K562 (cell line): ENCODE results near the gene MICAL2. TPM values are rescaled to one million over a fixed set of nuclear protein-coding genes. Genes with fewer than 3 reads are reported as not detected.
A peak's percentile ranks its signal among the peaks of the same experiment; 100 is the strongest.

Source experiments
- ATAC-seq: fragments of 200-7000 bp; cut with Tn5 transposase; 3 replicates; pipeline ENCODE4 v1.9.1; 2020; ENCODE audit warnings: moderate library complexity
- BruUV-seq: library from RNA; stranded (reverse); fragments of 400-500 nt; replicated peaks from 2 replicates; lab custom pipeline; 2021; lab: Mats Ljungman, UMichigan
- CTCF ChIA-PET: fragments of 300-600 bp; formaldehyde crosslinking; extraction: SDS; loops from one replicate; lab custom pipeline; 2021; ENCODE audit warnings: low intra/inter-chr PET ratio; lab: Yijun Ruan, JAX
- POLR2A ChIA-PET: fragments of 300-600, 350-650 bp; sonication (Branson Sonifier 250); formaldehyde crosslinking; extraction: SDS; loops from one replicate; lab custom pipeline; 2021; ENCODE audit warnings: antibody characterized with exemption, inconsistent platforms; lab: Yijun Ruan, JAX
- DNase-seq, 4 experiments: peaks; one replicate each; pipeline versions ENCODE4 v3.0.0 to v3.0.0-alpha.2; 2011 to 2018; ENCODE audit warnings: low spot score in 3 of 4, mixed read lengths in 3 of 4; ENCODE audit errors: extremely low read depth in 1 of 4
- FAIRE-seq: peaks from 2 replicates; lab custom pipeline; 2011; peaks lifted over from hg19 to GRCh38; lab: Jason Lieb, UNC
- H2AFZ ChIP-seq: 2 replicates; pipeline ENCODE4 v1.6.0; 2011; ENCODE audit warnings: low read depth, low read length, control low read depth, inconsistent platforms
- H3K27ac ChIP-seq: fragments of 200-600 bp; 3 replicates; pipeline ENCODE4 v1.8.0; 2011; ENCODE audit warnings: low read depth, mild to moderate bottlenecking, control low read depth, inconsistent platforms, low read length, moderate library complexity, mixed read lengths; ENCODE audit errors: extremely low read depth
- H3K27me3 ChIP-seq, 2 experiments: fragments of 300-600 bp in 1 of 2; 2 replicates in 1 of 2; 3 replicates in 1 of 2; pipeline versions ENCODE4 v1.6.0 to v1.8.0; 2011; ENCODE audit warnings: inconsistent platforms in 2 of 2, low read length in 2 of 2, mild to moderate bottlenecking in 1 of 2, mixed read lengths in 1 of 2, moderate library complexity in 1 of 2; ENCODE audit not compliant: control insufficient read depth in 2 of 2, insufficient read depth in 2 of 2
- H3K36me3 ChIP-seq: fragments of 300-600 bp; 3 replicates; pipeline ENCODE4 v1.8.0; 2011; ENCODE audit warnings: mild to moderate bottlenecking, low read length, inconsistent platforms; ENCODE audit not compliant: control insufficient read depth, insufficient read depth
- H3K4me1 ChIP-seq, 2 experiments: fragments of 200-600 bp in 1 of 2; replicated peaks in 1 of 2; 2 replicates in 1 of 2; 3 replicates in 1 of 2; pipeline versions ENCODE4 v1.5.1 to v1.8.0; 2011; ENCODE audit warnings: inconsistent platforms in 2 of 2, low read length in 2 of 2, mild to moderate bottlenecking in 1 of 2, mixed read lengths in 1 of 2, moderate library complexity in 1 of 2; ENCODE audit not compliant: control insufficient read depth in 2 of 2, insufficient read depth in 2 of 2
- H3K4me2 ChIP-seq: 2 replicates; pipeline ENCODE4 v1.6.1; 2011; ENCODE audit warnings: low read length, control low read depth, inconsistent platforms, mixed read lengths; ENCODE audit not compliant: insufficient read depth
- H3K4me3 ChIP-seq: fragments of 200-600 bp; sonication (generic), shearing (Covaris generic); 2 replicates; pipeline ENCODE4 v1.5.1; 2016; ENCODE audit warnings: control low read depth, inconsistent platforms
- H3K79me2 ChIP-seq: fragments of 200-600 bp; 3 replicates; pipeline ENCODE4 v1.8.0; 2011; ENCODE audit warnings: low read length, inconsistent platforms; ENCODE audit not compliant: control insufficient read depth, insufficient read depth
- H3K9ac ChIP-seq, 2 experiments: 2 replicates each; pipeline versions ENCODE4 v1.6.0 to v1.6.1; 2011; ENCODE audit warnings: low read depth in 2 of 2, low read length in 2 of 2, control low read depth in 1 of 2, inconsistent platforms in 1 of 2, mild to moderate bottlenecking in 1 of 2, mixed read lengths in 1 of 2; ENCODE audit not compliant: insufficient read depth in 1 of 2
- H3K9me1 ChIP-seq: one replicate; pipeline ENCODE4 v1.6.0; 2011; ENCODE audit warnings: inconsistent platforms, mild to moderate bottlenecking, low read length, moderate library complexity; ENCODE audit not compliant: control insufficient read depth, insufficient read depth
- H3K9me3 ChIP-seq: replicated peaks from 2 replicates; pipeline ENCODE4 v1.5.1; 2011; ENCODE audit warnings: low read depth, low read length, inconsistent platforms; ENCODE audit not compliant: control insufficient read depth, insufficient read depth
- H4K20me1 ChIP-seq: replicated peaks from 2 replicates; pipeline ENCODE4 v1.6.1; 2011; ENCODE audit warnings: low read length, inconsistent platforms, mixed read lengths; ENCODE audit not compliant: control insufficient read depth, insufficient read depth
- ARHGAP35 ChIP-seq: fragments of 450-650 bp; IDR thresholded peaks from 2 replicates; pipeline ENCODE4 v1.6.1; 2018; ENCODE audit not compliant: partially characterized antibody
- CCNT2 ChIP-seq: IDR thresholded peaks from 2 replicates; pipeline ENCODE4 v1.6.1; 2011; ENCODE audit warnings: borderline replicate concordance, low read depth, mild to moderate bottlenecking, moderate library complexity, mixed read lengths, low read length; ENCODE audit not compliant: insufficient read length; ENCODE audit errors: extremely low read depth
- ETV1 ChIP-seq: fragments of 450-650 bp; conservative IDR thresholded peaks from 2 replicates; pipeline ENCODE4 v1.6.1; 2016; ENCODE audit warnings: missing genetic modification characterization, control low read depth, low read depth, missing compliant biosample characterization
- HDGF ChIP-seq: fragments of 450-650 bp; IDR thresholded peaks from 2 replicates; pipeline ENCODE4 v1.6.1; 2016
- KHSRP ChIP-seq: fragments of 450-650 bp; IDR thresholded peaks from 2 replicates; pipeline ENCODE4 v1.6.1; 2017
- MEIS2 ChIP-seq: fragments of 450-650 bp; IDR thresholded peaks from 2 replicates; pipeline ENCODE4 v1.6.1; 2014; ENCODE audit warnings: mild to moderate bottlenecking; ENCODE audit not compliant: partially characterized antibody
- MTA3 ChIP-seq: fragments of 450-650 bp; formaldehyde crosslinking; IDR thresholded peaks from 2 replicates; pipeline ENCODE4 v1.6.1; 2017; ENCODE audit warnings: mild to moderate bottlenecking, borderline replicate concordance
- ZFX ChIP-seq: sonication (generic); formaldehyde crosslinking; IDR thresholded peaks from 2 replicates; pipeline ENCODE4 v1.8.0; 2022; ENCODE audit warnings: mild to moderate bottlenecking, missing genetic modification reagents, moderate library complexity
- ZNF316 ChIP-seq: fragments of 450-650 bp; IDR thresholded peaks from 2 replicates; pipeline ENCODE4 v1.6.1; 2016
- WGBS: fragments of 100-300 bp; shearing (Covaris generic); methylation state at CpG from one replicate; pipeline ENCODE4 v1.1.6; 2016; ENCODE audit warnings: low coverage, mixed read lengths; ENCODE audit not compliant: insufficient coverage; ENCODE audit errors: missing lambda C conversion rate; 5-methylcytosine and 5-hydroxymethylcytosine counted together
- in situ Hi-C: fragments of 300-500 bp; cut with MboI; formaldehyde crosslinking; loops from 4 replicates; pipeline ENCODE4 v1.15.0; 2018; ENCODE audit warnings: inconsistent platforms, mixed read lengths
- intact Hi-C: fragments of 100-400 bp; cut with micrococcal nuclease; formaldehyde crosslinking; loops from 2 replicates; pipeline ENCODE4 v1.14.2; 2022
- polyA plus RNA-seq, 8 experiments: library from polyadenylated mRNA; depleted of rRNA in 4 of 8; stranded (reverse) in 5 of 8; unstranded in 3 of 8; fragments of >200 nt; fragmentation: Nextera tagmentation in 2 of 8; fragmentation: Illumina TruSeq in 1 of 8; extraction: Ambion mirVana in 2 of 8; extraction: Trizol in 1 of 8; gene quantifications; 2 replicates each; pipeline versions ENCODE4 v1.2.1 to v1.2.3, GENCODE V29; 2011 to 2014; ENCODE audit warnings: inconsistent platforms in 1 of 8, missing spikeins in 1 of 8
- total RNA-seq, 7 experiments: library from RNA; depleted of rRNA in 6 of 7; stranded (reverse); fragments of >200 nt in 6 of 7; fragmentation: Illumina TruSeq in 2 of 7; extraction: Trizol in 2 of 7; gene quantifications; 2 replicates each; pipeline versions ENCODE4 v1.2.1 to v1.2.3, GENCODE V29; 2011 to 2021; ENCODE audit warnings: low replicate concordance in 1 of 7
- TF ChIP-seq, protein P1 (sequence below): fragments of 450-650 bp; IDR thresholded peaks from 2 replicates; pipeline ENCODE4 v1.6.1; 2016; ENCODE audit warnings: mild to moderate bottlenecking, moderate library complexity

MICAL2 gene
- total and polyA plus RNA-seq, 9 of the 15 experiments (the other 6 are each of a cell fraction or from before 2014, with no cell fraction given), result 4.7 to 64.2 (median 33.6) TPM

DNA sequence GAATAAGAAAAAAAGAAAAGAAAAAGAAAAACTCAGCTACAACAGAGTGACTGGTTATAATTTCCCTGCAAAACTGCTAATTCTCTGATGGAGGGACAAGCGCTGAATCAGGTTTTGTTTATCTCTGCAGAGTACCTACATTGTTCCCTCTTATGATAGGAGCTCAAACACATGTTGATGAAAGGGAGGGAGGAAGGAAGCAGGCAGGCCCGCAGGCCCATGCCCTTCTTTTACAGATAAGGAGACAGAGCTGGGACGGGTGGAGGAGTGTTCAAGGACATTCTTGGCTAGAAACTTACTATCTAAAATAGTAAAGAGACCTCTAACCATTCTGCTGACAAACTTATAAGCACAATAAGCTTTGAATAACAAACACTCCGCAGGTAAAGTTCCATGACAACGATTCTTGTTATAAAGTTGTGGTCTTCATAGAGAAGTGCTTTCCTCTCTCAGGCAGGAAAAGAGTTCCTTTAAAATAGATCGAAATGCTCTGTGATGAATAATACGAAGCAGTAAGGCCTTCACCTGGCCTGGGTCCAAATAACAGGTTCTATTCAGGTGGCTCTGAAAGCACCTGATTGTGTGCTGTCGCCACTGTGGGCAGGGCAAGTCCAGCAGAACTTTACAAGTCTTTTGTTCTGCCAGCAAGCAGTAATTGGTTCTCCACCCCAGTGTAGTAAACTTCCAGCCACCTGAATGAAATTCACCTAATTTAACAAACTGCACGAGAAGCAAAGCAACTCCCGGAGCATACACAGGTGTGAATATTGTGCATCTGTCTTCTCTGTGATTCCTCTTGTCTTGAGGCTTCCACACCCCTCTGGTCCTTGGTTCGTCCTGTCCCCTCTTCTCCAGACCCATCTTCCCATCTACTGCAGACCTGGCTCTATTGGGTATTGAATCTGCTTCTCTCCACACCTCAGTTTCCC, 15.3 kb upstream of the MICAL2 start:
- H3K9me1 ChIP-seq, result no peaks in the 10 kb centered on the region
- no peak overlapping the region for H3K4me3 ChIP-seq
- no peaks in the 10 kb centered on the region for H3K9me3 ChIP-seq
- DNase-seq (peak; percentile 67 to 87 (median 76)), ATAC-seq (peak; percentile 92), FAIRE-seq (peak; percentile 93)
- intact Hi-C loops (no loop called here), in situ Hi-C loops (no loop called here)
- peak overlapping the region in 1 of 2 experiments; percentile 50; a peak in 2 of 4 replicates for H3K9ac ChIP-seq
- H3K36me3 ChIP-seq, result no peaks in the 10 kb centered on the region
- H4K20me1 ChIP-seq, result no peaks in the 10 kb centered on the region
- 27% methylated on average over 11 of the region's 11 CpGs for WGBS
- ChIA-PET POLR2A (interaction anchor here (0.5 to 1.4 kb wide), 6 partner anchors 18 to 330 kb away, joined by 3 to 4 read pairs (median 3); no protein-coding TSS in a partner anchor), CTCF (no interaction called here)
- BruUV-seq, result no TSS peak
- no peaks in the 10 kb centered on the region for H3K79me2 ChIP-seq
- H2AFZ ChIP-seq, result peak overlapping the region; percentile 77
- H3K27ac ChIP-seq, result peak overlapping the region; percentile 47
- H3K27me3 ChIP-seq, result no peaks in the 10 kb centered on the region
- peaks cover 15 to 42% of the 10 kb centered on the region in 2 experiments; a peak in 4 of 5 replicates for H3K4me1 ChIP-seq
- peak overlapping the region; percentile 49; the same call in 1 of the 2 replicates for H3K4me2 ChIP-seq
- TF ChIP-seq ZNF316 (peak; percentile 70), CCNT2 (peak; percentile 24), ARHGAP35 (no peak), MTA3 (peak; percentile 54; the same call in 1 of the 2 replicates), KHSRP (no peak), ZFX (CRISPR knock-in tag) (peak; percentile 65), HDGF (no peak), MEIS2 (peak; percentile 10), ETV1 (tag) (peak; percentile 43)
- TF ChIP-seq, protein P1, sequence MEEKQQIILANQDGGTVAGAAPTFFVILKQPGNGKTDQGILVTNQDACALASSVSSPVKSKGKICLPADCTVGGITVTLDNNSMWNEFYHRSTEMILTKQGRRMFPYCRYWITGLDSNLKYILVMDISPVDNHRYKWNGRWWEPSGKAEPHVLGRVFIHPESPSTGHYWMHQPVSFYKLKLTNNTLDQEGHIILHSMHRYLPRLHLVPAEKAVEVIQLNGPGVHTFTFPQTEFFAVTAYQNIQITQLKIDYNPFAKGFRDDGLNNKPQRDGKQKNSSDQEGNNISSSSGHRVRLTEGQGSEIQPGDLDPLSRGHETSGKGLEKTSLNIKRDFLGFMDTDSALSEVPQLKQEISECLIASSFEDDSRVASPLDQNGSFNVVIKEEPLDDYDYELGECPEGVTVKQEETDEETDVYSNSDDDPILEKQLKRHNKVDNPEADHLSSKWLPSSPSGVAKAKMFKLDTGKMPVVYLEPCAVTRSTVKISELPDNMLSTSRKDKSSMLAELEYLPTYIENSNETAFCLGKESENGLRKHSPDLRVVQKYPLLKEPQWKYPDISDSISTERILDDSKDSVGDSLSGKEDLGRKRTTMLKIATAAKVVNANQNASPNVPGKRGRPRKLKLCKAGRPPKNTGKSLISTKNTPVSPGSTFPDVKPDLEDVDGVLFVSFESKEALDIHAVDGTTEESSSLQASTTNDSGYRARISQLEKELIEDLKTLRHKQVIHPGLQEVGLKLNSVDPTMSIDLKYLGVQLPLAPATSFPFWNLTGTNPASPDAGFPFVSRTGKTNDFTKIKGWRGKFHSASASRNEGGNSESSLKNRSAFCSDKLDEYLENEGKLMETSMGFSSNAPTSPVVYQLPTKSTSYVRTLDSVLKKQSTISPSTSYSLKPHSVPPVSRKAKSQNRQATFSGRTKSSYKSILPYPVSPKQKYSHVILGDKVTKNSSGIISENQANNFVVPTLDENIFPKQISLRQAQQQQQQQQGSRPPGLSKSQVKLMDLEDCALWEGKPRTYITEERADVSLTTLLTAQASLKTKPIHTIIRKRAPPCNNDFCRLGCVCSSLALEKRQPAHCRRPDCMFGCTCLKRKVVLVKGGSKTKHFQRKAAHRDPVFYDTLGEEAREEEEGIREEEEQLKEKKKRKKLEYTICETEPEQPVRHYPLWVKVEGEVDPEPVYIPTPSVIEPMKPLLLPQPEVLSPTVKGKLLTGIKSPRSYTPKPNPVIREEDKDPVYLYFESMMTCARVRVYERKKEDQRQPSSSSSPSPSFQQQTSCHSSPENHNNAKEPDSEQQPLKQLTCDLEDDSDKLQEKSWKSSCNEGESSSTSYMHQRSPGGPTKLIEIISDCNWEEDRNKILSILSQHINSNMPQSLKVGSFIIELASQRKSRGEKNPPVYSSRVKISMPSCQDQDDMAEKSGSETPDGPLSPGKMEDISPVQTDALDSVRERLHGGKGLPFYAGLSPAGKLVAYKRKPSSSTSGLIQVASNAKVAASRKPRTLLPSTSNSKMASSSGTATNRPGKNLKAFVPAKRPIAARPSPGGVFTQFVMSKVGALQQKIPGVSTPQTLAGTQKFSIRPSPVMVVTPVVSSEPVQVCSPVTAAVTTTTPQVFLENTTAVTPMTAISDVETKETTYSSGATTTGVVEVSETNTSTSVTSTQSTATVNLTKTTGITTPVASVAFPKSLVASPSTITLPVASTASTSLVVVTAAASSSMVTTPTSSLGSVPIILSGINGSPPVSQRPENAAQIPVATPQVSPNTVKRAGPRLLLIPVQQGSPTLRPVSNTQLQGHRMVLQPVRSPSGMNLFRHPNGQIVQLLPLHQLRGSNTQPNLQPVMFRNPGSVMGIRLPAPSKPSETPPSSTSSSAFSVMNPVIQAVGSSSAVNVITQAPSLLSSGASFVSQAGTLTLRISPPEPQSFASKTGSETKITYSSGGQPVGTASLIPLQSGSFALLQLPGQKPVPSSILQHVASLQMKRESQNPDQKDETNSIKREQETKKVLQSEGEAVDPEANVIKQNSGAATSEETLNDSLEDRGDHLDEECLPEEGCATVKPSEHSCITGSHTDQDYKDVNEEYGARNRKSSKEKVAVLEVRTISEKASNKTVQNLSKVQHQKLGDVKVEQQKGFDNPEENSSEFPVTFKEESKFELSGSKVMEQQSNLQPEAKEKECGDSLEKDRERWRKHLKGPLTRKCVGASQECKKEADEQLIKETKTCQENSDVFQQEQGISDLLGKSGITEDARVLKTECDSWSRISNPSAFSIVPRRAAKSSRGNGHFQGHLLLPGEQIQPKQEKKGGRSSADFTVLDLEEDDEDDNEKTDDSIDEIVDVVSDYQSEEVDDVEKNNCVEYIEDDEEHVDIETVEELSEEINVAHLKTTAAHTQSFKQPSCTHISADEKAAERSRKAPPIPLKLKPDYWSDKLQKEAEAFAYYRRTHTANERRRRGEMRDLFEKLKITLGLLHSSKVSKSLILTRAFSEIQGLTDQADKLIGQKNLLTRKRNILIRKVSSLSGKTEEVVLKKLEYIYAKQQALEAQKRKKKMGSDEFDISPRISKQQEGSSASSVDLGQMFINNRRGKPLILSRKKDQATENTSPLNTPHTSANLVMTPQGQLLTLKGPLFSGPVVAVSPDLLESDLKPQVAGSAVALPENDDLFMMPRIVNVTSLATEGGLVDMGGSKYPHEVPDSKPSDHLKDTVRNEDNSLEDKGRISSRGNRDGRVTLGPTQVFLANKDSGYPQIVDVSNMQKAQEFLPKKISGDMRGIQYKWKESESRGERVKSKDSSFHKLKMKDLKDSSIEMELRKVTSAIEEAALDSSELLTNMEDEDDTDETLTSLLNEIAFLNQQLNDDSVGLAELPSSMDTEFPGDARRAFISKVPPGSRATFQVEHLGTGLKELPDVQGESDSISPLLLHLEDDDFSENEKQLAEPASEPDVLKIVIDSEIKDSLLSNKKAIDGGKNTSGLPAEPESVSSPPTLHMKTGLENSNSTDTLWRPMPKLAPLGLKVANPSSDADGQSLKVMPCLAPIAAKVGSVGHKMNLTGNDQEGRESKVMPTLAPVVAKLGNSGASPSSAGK, result peak; percentile 57; the same call in 1 of the 2 replicates
